ENCODE measurements around the gene HMCN2. TPM values are rescaled to one million over a fixed set of nuclear protein-coding genes. Genes with fewer than 3 reads are reported as not detected.

HMCN2 gene
- total and polyA plus RNA-seq, 2 of the 4 experiments (the other 2 are of a cell fraction), result 0.02 TPM; not detected in 1

GRCh38 chr9:130295431-130295830, 29.9 kb downstream of the HMCN2 start:
- H4K20me1 ChIP-seq (ENCODE audit: insufficient read depth, low read length), result no peaks in the 10 kb centered on the region
- in situ Hi-C loops (cut with MboI; ENCODE audit: low sequenced_read_pairs) (no loop called here), dilution Hi-C loops (cut with HindIII; ENCODE audit: low sequenced_read_pairs, unreplicated experiment) (no loop called here), intact Hi-C loops (cut with micrococcal nuclease) (no loop called here)
- no peak overlapping the region for H3K56ac ChIP-seq (ENCODE audit: extremely low read depth, insufficient read depth, low read length)
- H3K23ac ChIP-seq (ENCODE audit: low read depth, low read length), result no peak overlapping the region
- H3K4me1 ChIP-seq (ENCODE audit: control insufficient read depth, insufficient read depth, low read length), result no peaks in the 10 kb centered on the region; the same call in 1 of the 2 replicates
- H3K4me2 ChIP-seq (ENCODE audit: low read depth, low read length), result no peak overlapping the region
- no peaks in the 10 kb centered on the region; the same call in 1 of the 2 replicates for H3K9me3 ChIP-seq (ENCODE audit: control insufficient read depth, insufficient read depth, low read length)
- no peak overlapping the region for H3K14ac ChIP-seq (replicated peaks; ENCODE audit: low read depth, low read length)
- H3K27ac ChIP-seq (ENCODE audit: insufficient read depth, low read length), result no peak overlapping the region
- no peak overlapping the region for H2AFZ ChIP-seq (replicated peaks; ENCODE audit: low read length, poor library complexity)
- H3K36me3 ChIP-seq (ENCODE audit: control insufficient read depth, insufficient read depth, low read length), result no peaks in the 10 kb centered on the region
- H3K4ac ChIP-seq (ENCODE audit: low read depth, low read length), result no peak overlapping the region
- no peak overlapping the region for H2BK20ac ChIP-seq (ENCODE audit: low read depth, low read length)
- no peak overlapping the region for H2BK120ac ChIP-seq (ENCODE audit: low read depth, low read length)
- no peak overlapping the region for H4K91ac ChIP-seq (ENCODE audit: insufficient read depth, low read depth, low read length)
- BruUV-seq (replicated peaks), result no TSS peak
- no peak overlapping the region for H2AK5ac ChIP-seq (ENCODE audit: low read depth, low read length)
- no peak overlapping the region for H2BK5ac ChIP-seq (ENCODE audit: low read depth, low read length, poor library complexity, severe bottlenecking)
- no peak overlapping the region for H2BK15ac ChIP-seq (ENCODE audit: low read depth, low read length)
- H3K27me3 ChIP-seq (ENCODE audit: control insufficient read depth, insufficient read depth, low read length), result peaks cover 45% of the 10 kb centered on the region
- H4K8ac ChIP-seq (ENCODE audit: low read depth in 2 of 2, low read length in 2 of 2), result no peak overlapping the region
- H3K4me3 ChIP-seq (ENCODE audit: insufficient read depth, low read depth, low read length), result no peak overlapping the region
- no peak overlapping the region for H3K18ac ChIP-seq (ENCODE audit: low read depth, low read length)
- WGBS, 2 experiments (ENCODE audit: extremely low coverage in 2 of 2, insufficient read length in 1 of 2), result no CpG with 5 or more reads among the region's 11 CpGs
- ChIA-PET POLR2A (ENCODE audit: unreplicated experiment) (no interaction called here), CTCF (no interaction called here)
- H3K79me1 ChIP-seq (ENCODE audit: low read depth in 1 of 2, low read length in 2 of 2), result no peaks in the 10 kb centered on the region
- no peak overlapping the region for H3K9ac ChIP-seq (ENCODE audit: low read depth, low read length)
- no peak overlapping the region for H4K5ac ChIP-seq (ENCODE audit: low read depth, low read length)
- DNase-seq (no peak), ATAC-seq (ENCODE audit: low read depth) (no peak)
- no peak overlapping the region for H2AK9ac ChIP-seq (replicated peaks; ENCODE audit: low read depth, low read length, poor library complexity)
- no peak for TF ChIP-seq FOS (IDR thresholded peaks at IDR 0.05; ENCODE audit: low read depth, low read length)
- H3K9me1 ChIP-seq (ENCODE audit: insufficient read depth, low read length), result no peaks in the 10 kb centered on the region
